Stimulated activated naive CD4-positive, alpha-beta T cell (primary cell): ENCODE data around the gene RAPGEF6.
A peak's percentile ranks its signal among the peaks of the same experiment; 100 is the strongest.
"Not testable (repeated sequence)": the region's sequence is repeated elsewhere in the genome, so short reads cannot be mapped to it uniquely, and the experiment has no call there.

Experiments used
- DNase-seq, 6 experiments: peaks; one replicate each; lab custom pipeline; 2025; lab: John Stamatoyannopoulos, UW

Gene RAPGEF6

DNA sequence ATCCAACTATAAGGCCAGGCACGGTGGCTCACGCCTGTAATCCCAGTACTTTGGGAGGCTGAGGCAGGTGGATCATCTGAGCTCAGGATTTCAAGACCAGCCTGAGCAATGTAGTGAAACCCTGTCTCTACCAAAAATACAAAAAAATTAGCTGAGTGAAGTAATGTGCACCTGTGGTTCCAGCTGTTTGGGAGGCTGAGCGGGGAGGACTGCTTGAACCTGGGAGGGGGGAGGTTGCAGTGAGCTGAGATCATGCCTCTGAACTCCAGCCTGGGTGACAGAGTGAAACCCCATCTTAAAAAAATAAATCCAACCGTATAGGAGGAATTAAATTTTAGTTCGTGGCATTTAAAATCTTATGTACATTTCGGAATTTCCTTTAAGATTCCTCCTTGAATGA, 247.8 kb downstream of the RAPGEF6 start:
- no peak for DNase-seq

DNA sequence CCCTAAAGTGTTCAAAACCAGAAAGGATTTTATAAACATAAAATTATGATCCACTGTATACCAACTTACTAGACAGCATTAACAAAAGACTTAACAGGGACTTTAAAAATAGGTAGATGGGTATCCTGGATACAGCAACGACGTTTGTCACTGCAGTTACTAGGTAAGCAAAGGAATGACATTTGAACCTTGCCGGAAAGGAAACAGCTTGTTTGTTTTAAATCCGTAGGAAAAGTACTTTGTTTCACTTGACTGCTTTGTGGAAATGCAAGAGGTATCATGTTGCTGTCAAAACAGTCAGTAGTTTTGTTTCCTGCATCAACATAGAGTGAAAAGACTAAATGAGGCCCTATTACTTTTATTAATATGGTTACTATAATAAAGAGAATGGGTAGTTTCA, 248.2 kb downstream of the RAPGEF6 start:
- no peak for DNase-seq

DNA sequence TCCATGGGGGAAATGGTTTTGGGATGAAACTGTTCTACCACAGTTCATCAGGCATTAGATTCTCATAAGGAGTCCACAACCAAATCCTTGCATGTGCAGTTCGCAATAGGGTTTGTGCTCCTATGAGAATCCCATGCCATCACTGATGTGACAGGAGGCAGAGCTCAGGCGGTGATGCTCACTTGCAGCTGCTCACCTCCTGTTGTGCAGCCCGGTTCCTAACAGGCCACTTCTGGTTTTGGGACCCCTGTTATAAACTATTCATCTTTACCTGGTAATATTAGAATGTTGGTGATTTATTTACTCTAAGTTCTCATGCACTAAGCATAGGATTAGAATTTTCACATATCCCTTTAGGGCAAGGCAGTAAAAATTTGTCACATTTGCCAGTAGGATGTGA, 248.9 kb downstream of the RAPGEF6 start:
- DNase-seq: no peak

- no peak for DNase-seq
These were observed 250.3 kb downstream of the RAPGEF6 start for GRCh38 chr5:131384616-131385214.

DNA sequence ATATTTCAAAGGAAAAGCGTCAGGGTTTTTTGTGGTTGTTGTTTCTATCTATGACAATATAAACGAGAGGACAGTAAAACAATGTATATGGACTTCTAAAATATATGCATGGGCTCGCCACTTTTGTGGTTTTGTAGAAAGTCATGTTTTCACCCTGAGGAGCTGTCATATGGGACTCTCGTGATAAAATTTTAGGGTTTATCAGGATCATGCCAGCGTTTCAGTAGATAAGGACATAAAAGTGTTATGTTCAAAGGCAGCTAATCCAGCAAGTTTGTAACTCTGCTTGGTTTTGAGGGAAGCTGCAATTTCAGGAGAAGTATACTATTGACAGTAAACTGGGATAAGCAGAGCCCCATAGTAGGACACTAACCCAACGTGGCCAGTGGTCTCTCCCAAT, 250.9 kb downstream of the RAPGEF6 start:
- DNase-seq: no peak

GRCh38 chr5:131382407-131383395, 252.3 kb downstream of the RAPGEF6 start:
- DNase-seq: peak; percentile 14 to 82 (median 61)

DNA sequence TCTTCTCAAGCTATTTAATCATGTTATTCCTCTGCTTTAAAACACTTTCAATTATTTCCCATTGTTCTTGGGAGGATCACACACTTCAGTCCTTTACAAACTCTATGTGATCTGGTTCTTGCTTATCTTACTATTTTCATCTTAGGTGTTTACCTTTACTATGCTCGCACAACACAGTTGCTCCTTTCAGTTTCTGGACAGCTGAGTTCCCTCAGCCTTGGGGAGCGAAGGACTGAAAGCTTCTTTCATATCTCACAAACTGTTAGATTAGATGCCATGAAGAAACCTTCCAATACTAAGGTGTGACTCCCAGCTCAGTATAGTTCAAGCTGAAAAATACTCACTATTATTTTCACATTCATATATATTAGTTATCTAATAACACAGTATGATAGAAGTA, 253.3 kb downstream of the RAPGEF6 start:
- no peak for DNase-seq

- peak in 2 of 6 experiments; percentile 14 to 23 for DNase-seq
These were observed 254.0 kb downstream of the RAPGEF6 start for GRCh38 chr5:131381021-131381420.

- DNase-seq: not testable (repeated sequence)
These were observed 254.8 kb downstream of the RAPGEF6 start for GRCh38 chr5:131380238-131380637.

GRCh38 chr5:131379723-131380122, 255.3 kb downstream of the RAPGEF6 start:
- DNase-seq: peak; percentile 57 to 88 (median 78)

- peak in 2 of 6 experiments; percentile 18 to 35 for DNase-seq
These were observed 256.1 kb downstream of the RAPGEF6 start for GRCh38 chr5:131378721-131379541.

- DNase-seq: peak in 1 of 6 experiments; percentile 32
These were observed 257.2 kb downstream of the RAPGEF6 start for GRCh38 chr5:131377785-131378325.

DNA sequence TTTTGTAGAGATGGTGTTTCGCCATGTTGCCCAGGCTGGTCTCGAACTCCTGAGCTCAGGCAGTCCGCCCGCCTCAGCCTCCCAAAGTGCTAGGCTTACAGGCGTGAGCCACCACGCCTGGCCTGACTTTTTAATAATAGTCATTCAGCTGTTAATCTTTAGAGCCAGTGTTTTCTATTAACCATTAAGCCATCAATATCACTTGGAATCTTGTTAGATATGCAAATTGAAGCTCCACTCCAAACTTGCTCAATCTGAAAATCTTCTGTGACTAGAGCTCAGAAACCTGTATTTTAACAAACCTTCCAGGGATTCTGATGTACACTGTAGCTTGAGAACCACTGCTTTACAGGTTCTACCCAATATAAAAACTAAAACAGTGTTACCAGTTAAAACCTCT, 257.7 kb downstream of the RAPGEF6 start:
- no peak for DNase-seq

DNA sequence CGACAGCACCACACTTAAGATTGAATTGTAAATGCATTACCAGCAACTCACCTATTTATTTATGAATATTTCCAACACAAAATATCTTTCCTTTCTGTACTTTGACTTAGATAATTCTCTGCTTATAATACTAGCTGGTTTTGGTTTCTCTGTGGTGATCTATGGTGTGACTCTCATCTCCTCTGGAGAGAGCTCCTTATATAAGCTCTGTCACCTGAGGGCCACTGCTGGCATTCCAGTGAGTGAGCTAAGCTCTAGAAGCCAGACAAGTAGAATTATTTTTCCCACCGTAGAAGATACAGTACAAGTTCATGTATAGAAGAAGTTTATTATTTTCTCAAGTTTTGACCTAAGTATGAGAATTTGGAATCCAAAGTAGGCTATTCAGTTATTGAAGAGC, 259.7 kb downstream of the RAPGEF6 start:
- peak in 1 of 6 experiments; percentile 21 for DNase-seq
